Endothelial cell of umbilical vein (primary cell): ENCODE measurements around the gene SYNE1. TPM values are rescaled to one million over a fixed set of nuclear protein-coding genes. Genes with fewer than 3 reads are reported as not detected.

Source experiments
- BruUV-seq: library from RNA; stranded (reverse); fragments of 400-500 nt; replicated peaks from 2 replicates; lab custom pipeline; 2021; lab: Mats Ljungman, UMichigan
- CTCF ChIA-PET: fragments of 300-600, 350-600 bp; sonication (Branson Sonifier 250); formaldehyde crosslinking; loops from one replicate; lab custom pipeline; 2021; ENCODE audit warnings: antibody characterized with exemption, inconsistent platforms; lab: Charles Lee
- POLR2A ChIA-PET: fragments of 300-600, 350-600 bp; sonication (Branson Sonifier 250); formaldehyde crosslinking; loops from one replicate; lab custom pipeline; 2021; ENCODE audit warnings: antibody characterized with exemption, inconsistent platforms; lab: Charles Lee
- DNase-seq: peaks from one replicate; pipeline ENCODE4 v3.0.0-alpha.2; 2011; ENCODE audit warnings: low read depth, low spot score
- FAIRE-seq: peaks from 2 replicates; lab custom pipeline; 2011; peaks lifted over from hg19 to GRCh38; lab: Jason Lieb, UNC
- H2AFZ ChIP-seq: 2 replicates; pipeline ENCODE4 v1.6.0; 2012; ENCODE audit warnings: low read depth, low read length, control low read depth, inconsistent platforms
- H3K27ac ChIP-seq: 2 replicates; pipeline ENCODE4 v1.5.1; 2011; ENCODE audit warnings: low read depth, mild to moderate bottlenecking, control low read depth, low read length, moderate library complexity; ENCODE audit not compliant: insufficient read depth
- H3K27me3 ChIP-seq, 2 experiments: 2 replicates each; pipeline versions ENCODE4 v1.6.0 to v1.6.1; 2011; ENCODE audit warnings: low read length in 2 of 2, mixed read lengths in 1 of 2; ENCODE audit not compliant: control insufficient read depth in 2 of 2, insufficient read depth in 2 of 2
- H3K36me3 ChIP-seq, 2 experiments: 2 replicates in 1 of 2; 3 replicates in 1 of 2; pipeline ENCODE4 v1.5.1; 2011; ENCODE audit warnings: low read length in 2 of 2, mild to moderate bottlenecking in 1 of 2, moderate library complexity in 1 of 2; ENCODE audit not compliant: control insufficient read depth in 2 of 2, insufficient read depth in 2 of 2; ENCODE audit errors: extremely low read depth in 1 of 2
- H3K4me1 ChIP-seq: 3 replicates; pipeline ENCODE4 v1.5.1; 2011; ENCODE audit warnings: mild to moderate bottlenecking, low read length; ENCODE audit not compliant: control insufficient read depth, insufficient read depth; ENCODE audit errors: extremely low read depth
- H3K4me2 ChIP-seq: 2 replicates; pipeline ENCODE4 v1.6.1; 2011; ENCODE audit warnings: low read length, control low read depth, mixed read lengths; ENCODE audit not compliant: insufficient read depth
- H3K4me3 ChIP-seq, 3 experiments: fragments of 200-600 bp in 1 of 3; sonication (generic), shearing (Covaris generic) in 1 of 3; replicated peaks in 1 of 3; 2 replicates each; pipeline ENCODE4 v1.5.1; 2011 to 2016; ENCODE audit warnings: control low read depth in 3 of 3, low read length in 3 of 3, mild to moderate bottlenecking in 2 of 3, inconsistent platforms in 1 of 3, low read depth in 1 of 3, moderate library complexity in 1 of 3; ENCODE audit not compliant: insufficient read depth in 1 of 3
- H3K79me2 ChIP-seq: 2 replicates; pipeline ENCODE4 v1.6.0; 2012; ENCODE audit warnings: low read length, inconsistent platforms; ENCODE audit not compliant: control insufficient read depth, insufficient read depth
- H3K9ac ChIP-seq: replicated peaks from 2 replicates; pipeline ENCODE3; 2011; ENCODE audit warnings: low read length, control low read depth; ENCODE audit not compliant: insufficient read depth; ENCODE audit errors: extremely low read depth
- H3K9me1 ChIP-seq: replicated peaks from 3 replicates; pipeline ENCODE4 v1.6.0; 2011; ENCODE audit warnings: mild to moderate bottlenecking, low read length; ENCODE audit not compliant: control insufficient read depth, insufficient read depth; ENCODE audit errors: extremely low read depth
- H3K9me3 ChIP-seq: replicated peaks from 2 replicates; pipeline ENCODE4 v1.5.1; 2012; ENCODE audit warnings: low read length, inconsistent platforms; ENCODE audit not compliant: control insufficient read depth, insufficient read depth
- H4K20me1 ChIP-seq: replicated peaks from 2 replicates; pipeline ENCODE3; 2011; ENCODE audit warnings: mild to moderate bottlenecking, low read length; ENCODE audit not compliant: control insufficient read depth, insufficient read depth; ENCODE audit errors: extremely low read depth
- EZH2 ChIP-seq: IDR thresholded peaks from 2 replicates; pipeline ENCODE4 v1.6.1; 2012; ENCODE audit warnings: borderline replicate concordance, low read depth, mild to moderate bottlenecking, moderate library complexity, low read length, inconsistent platforms; ENCODE audit not compliant: severe bottlenecking
- FOS ChIP-seq: IDR thresholded peaks from 2 replicates; pipeline ENCODE4 v1.6.1; 2011; ENCODE audit warnings: mild to moderate bottlenecking, low read length, moderate library complexity, borderline replicate concordance; ENCODE audit not compliant: insufficient read depth
- GATA2 ChIP-seq: IDR thresholded peaks from 2 replicates; pipeline ENCODE4 v1.7.0; 2011; ENCODE audit warnings: low read depth, mild to moderate bottlenecking, moderate library complexity, mixed read lengths, low read length; ENCODE audit not compliant: insufficient read length, insufficient read depth
- JUN ChIP-seq: IDR thresholded peaks from 2 replicates; pipeline ENCODE4 v1.6.1; 2011; ENCODE audit warnings: borderline replicate concordance, low read depth; ENCODE audit not compliant: insufficient read length, insufficient read depth
- MYC ChIP-seq: IDR thresholded peaks from one replicate; pipeline ENCODE4 v1.6.1; 2011; ENCODE audit warnings: mild to moderate bottlenecking, low read depth, low read length
- POLR2A ChIP-seq: IDR thresholded peaks from 2 replicates; pipeline ENCODE4 v1.6.1; 2012; ENCODE audit warnings: low read depth, mild to moderate bottlenecking, control low read depth, low read length
- POLR2AphosphoS5 ChIP-seq: IDR thresholded peaks from 2 replicates; pipeline ENCODE4 v1.6.1; 2012; ENCODE audit warnings: low read depth, mild to moderate bottlenecking, control low read depth, low read length, moderate library complexity; ENCODE audit not compliant: insufficient read depth
- dilution Hi-C: fragments of 300-500 bp; cut with MboI; formaldehyde crosslinking; loops from one replicate; pipeline ENCODE4 v1.15.0; 2019; ENCODE audit warnings: low sequenced_read_pairs; ENCODE audit not compliant: extremely low pct_ligation_motif_present
- intact Hi-C: fragments of 100-400 bp; cut with micrococcal nuclease; formaldehyde crosslinking; loops from one replicate; pipeline ENCODE4 v1.10.0; 2022
- polyA plus RNA-seq, 4 experiments: library from polyadenylated mRNA; depleted of rRNA in 3 of 4; stranded (reverse) in 3 of 4; unstranded in 1 of 4; fragments of >200 nt; gene quantifications; 2 replicates each; pipeline versions ENCODE4 v1.2.1 to v1.2.3, GENCODE V29; 2011 to 2012; ENCODE audit warnings: missing spikeins in 1 of 4
- total RNA-seq: library from RNA; stranded (reverse); gene quantifications from 2 replicates; pipeline ENCODE4 v1.2.3, GENCODE V29; 2021
- TF ChIP-seq, protein P1 (sequence below): IDR thresholded peaks from 2 replicates; pipeline ENCODE4 v1.6.1; 2011; ENCODE audit not compliant: insufficient read depth, insufficient read length
- TF ChIP-seq, protein P2 (sequence below), 2 donors: IDR thresholded peaks; 1 replicate in 1 of 2; 2 replicates in 1 of 2; pipeline ENCODE4 v1.5.1; 2011; ENCODE audit warnings: low read length in 2 of 2, mild to moderate bottlenecking in 2 of 2, moderate library complexity in 2 of 2, control low read depth in 1 of 2, inconsistent platforms in 1 of 2, low read depth in 1 of 2; ENCODE audit not compliant: insufficient read depth in 1 of 2; ENCODE audit errors: extremely low read depth in 1 of 2

The SYNE1 gene
- total and polyA plus RNA-seq, 2 donors (not counting 3 experiments of a cell fraction or from before 2014, with no cell fraction given), result 26.5 to 52.3 TPM

DNA sequence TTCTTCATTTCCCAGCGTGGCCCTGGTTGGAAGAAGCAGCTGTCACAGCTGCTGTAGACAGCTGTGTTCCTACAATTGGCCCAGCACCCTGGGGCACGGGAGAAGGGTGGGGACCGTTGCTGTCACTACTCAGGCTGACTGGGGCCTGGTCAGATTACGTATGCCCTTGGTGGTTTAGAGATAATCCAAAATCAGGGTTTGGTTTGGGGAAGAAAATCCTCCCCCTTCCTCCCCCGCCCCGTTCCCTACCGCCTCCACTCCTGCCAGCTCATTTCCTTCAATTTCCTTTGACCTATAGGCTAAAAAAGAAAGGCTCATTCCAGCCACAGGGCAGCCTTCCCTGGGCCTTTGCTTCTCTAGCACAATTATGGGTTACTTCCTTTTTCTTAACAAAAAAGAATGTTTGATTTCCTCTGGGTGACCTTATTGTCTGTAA, 537.0 kb downstream of the SYNE1 start:
- peak; percentile 68 for DNase-seq
- dilution Hi-C loops (no loop called here), intact Hi-C loops (loop anchor here (1.0 to 5.0 kb wide), 4 partner anchors 17 to 362 kb away; no protein-coding TSS in a partner anchor)
- peak; percentile 81 for FAIRE-seq
- no peak overlapping the region for H3K4me3 ChIP-seq
- BruUV-seq, result no TSS peak
- H3K36me3 ChIP-seq, result no peaks in the 10 kb centered on the region
- no peaks in the 10 kb centered on the region for H3K9me3 ChIP-seq
- peak overlapping the region; percentile 33 for H3K9ac ChIP-seq
- ChIA-PET CTCF (interaction anchor here (0.6 to 5.9 kb wide), 7 partner anchors 11 to 344 kb away, joined by 3 to 67 read pairs (median 5); no protein-coding TSS in a partner anchor), POLR2A (no interaction called here)
- no peaks in the 10 kb centered on the region for H4K20me1 ChIP-seq
- peak overlapping the region; percentile 58 for H3K27ac ChIP-seq
- H3K79me2 ChIP-seq, result no peaks in the 10 kb centered on the region
- TF ChIP-seq GATA2 (peak; percentile 76), POLR2AphosphoS5 (peak; percentile 46), POLR2A (no peak), FOS (peak; percentile 80)
- H3K4me2 ChIP-seq, result peak overlapping the region; percentile 74
- H3K9me1 ChIP-seq, result no peaks in the 10 kb centered on the region
- no peaks in the 10 kb centered on the region for H3K27me3 ChIP-seq
- H2AFZ ChIP-seq, result peak overlapping the region; percentile 76
- H3K4me1 ChIP-seq, result peaks cover 38% of the 10 kb centered on the region

DNA sequence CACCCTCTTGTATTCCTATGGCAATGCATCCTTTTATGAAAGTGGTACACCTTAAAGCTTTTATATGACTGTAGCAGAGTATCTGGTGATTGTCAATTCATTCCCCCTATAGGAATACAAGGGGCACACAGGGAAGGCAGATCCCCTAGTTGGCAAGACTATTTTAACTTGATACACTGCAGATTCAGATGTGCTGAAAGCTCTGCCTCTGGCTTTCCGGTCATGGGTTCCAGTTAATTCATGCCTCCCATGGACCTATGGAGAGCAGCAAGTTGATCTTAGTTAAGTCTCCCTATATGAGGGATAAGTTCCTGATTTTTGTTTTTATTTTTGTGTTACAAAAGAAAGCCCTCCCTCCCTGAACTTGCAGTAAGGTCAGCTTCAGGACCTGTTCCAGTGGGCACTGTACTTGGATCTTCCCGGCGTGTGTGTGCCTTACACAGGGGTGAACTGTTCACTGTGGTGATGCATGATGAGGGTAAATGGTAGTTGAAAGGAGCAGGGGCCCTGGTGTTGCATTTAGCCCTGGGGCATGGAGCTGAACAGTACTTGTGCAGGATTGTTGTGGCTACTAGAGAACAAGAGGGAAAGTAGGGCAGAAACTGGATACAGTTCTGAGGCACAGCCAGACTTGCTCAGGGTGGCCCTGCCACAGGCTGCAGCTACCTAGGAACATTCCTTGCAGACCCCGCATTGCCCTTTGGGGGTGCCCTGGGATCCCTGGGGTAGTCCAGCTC, 537.5 kb downstream of the SYNE1 start:
- CTCF ChIA-PET, result interaction anchor here (1.1 to 5.9 kb wide), 5 partner anchors 12 to 334 kb away, joined by 3 to 67 read pairs (median 7); no protein-coding TSS in a partner anchor
- intact Hi-C loops, result loop anchor here (1.0 to 5.0 kb wide), 6 partner anchors 17 to 647 kb away; partner anchors contain the start of gene RMND1
- H2AFZ ChIP-seq, result peak overlapping the region; percentile 76

More for the DNA sequence above, 537.5 kb downstream of the SYNE1 start:
- Histone ChIP-seq H3K27me3 (no peaks in the 10 kb centered on the region), H3K79me2 (no peaks in the 10 kb centered on the region), H3K9me3 (no peaks in the 10 kb centered on the region), H4K20me1 (no peaks in the 10 kb centered on the region), H3K4me2 (peak overlapping the region; percentile 74), H3K9me1 (no peaks in the 10 kb centered on the region), H3K36me3 (no peaks in the 10 kb centered on the region), H3K27ac (peak overlapping the region; percentile 58), H3K4me1 (peaks cover 42% of the 10 kb centered on the region), H3K9ac (peak overlapping the region; percentile 33), H3K4me3 (no peak overlapping the region)
- TF ChIP-seq FOS (no peak), JUN (no peak), POLR2A (no peak), POLR2AphosphoS5 (no peak), GATA2 (no peak), EZH2 (no peak), MYC (no peak)
- TF ChIP-seq, protein P1, sequence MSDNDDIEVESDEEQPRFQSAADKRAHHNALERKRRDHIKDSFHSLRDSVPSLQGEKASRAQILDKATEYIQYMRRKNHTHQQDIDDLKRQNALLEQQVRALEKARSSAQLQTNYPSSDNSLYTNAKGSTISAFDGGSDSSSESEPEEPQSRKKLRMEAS, result no peak
- TF ChIP-seq, protein P2, sequence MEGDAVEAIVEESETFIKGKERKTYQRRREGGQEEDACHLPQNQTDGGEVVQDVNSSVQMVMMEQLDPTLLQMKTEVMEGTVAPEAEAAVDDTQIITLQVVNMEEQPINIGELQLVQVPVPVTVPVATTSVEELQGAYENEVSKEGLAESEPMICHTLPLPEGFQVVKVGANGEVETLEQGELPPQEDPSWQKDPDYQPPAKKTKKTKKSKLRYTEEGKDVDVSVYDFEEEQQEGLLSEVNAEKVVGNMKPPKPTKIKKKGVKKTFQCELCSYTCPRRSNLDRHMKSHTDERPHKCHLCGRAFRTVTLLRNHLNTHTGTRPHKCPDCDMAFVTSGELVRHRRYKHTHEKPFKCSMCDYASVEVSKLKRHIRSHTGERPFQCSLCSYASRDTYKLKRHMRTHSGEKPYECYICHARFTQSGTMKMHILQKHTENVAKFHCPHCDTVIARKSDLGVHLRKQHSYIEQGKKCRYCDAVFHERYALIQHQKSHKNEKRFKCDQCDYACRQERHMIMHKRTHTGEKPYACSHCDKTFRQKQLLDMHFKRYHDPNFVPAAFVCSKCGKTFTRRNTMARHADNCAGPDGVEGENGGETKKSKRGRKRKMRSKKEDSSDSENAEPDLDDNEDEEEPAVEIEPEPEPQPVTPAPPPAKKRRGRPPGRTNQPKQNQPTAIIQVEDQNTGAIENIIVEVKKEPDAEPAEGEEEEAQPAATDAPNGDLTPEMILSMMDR (IDR thresholded peaks at IDR 0.05; ENCODE audit: extremely low read depth in 1 of 2, insufficient read depth in 1 of 2, low read depth in 1 of 2, low read length in 2 of 2), result no peak
- FAIRE-seq, result peak; percentile 8
- BruUV-seq, result no TSS peak
- dilution Hi-C loops, result no loop called here
- POLR2A ChIA-PET, result no interaction called here
- DNase-seq, result no peak
